Keratinocyte (primary cell): Measurements from ENCODE around the gene PPP1R12C. TPM values are rescaled to one million over a fixed set of nuclear protein-coding genes. Genes with fewer than 3 reads are reported as not detected.

ENCODE experiments used
- DNase-seq: peaks from one replicate; pipeline ENCODE4 v3.0.0-alpha.2; 2011; ENCODE audit warnings: low read depth, missing footprints, low spot score
- FAIRE-seq: peaks from 2 replicates; lab custom pipeline; 2011; peaks lifted over from hg19 to GRCh38; lab: Jason Lieb, UNC
- H2AFZ ChIP-seq: 2 replicates; pipeline ENCODE4 v1.6.0; 2012; ENCODE audit warnings: low read length, control low read depth, inconsistent platforms; ENCODE audit not compliant: control insufficient read depth
- H3K27ac ChIP-seq: 2 replicates; pipeline ENCODE4 v1.5.1; 2011; ENCODE audit warnings: low read length; ENCODE audit not compliant: control insufficient read depth, insufficient read depth
- H3K27me3 ChIP-seq: 3 replicates; pipeline ENCODE4 v1.6.0; 2011; ENCODE audit warnings: low read length; ENCODE audit not compliant: control insufficient read depth, insufficient read depth; ENCODE audit errors: extremely low read depth
- H3K36me3 ChIP-seq, 2 experiments: 2 replicates in 1 of 2; 3 replicates in 1 of 2; pipeline ENCODE4 v1.5.1; 2011; ENCODE audit warnings: low read length in 2 of 2, mild to moderate bottlenecking in 1 of 2; ENCODE audit not compliant: control insufficient read depth in 2 of 2, insufficient read depth in 2 of 2; ENCODE audit errors: extremely low read depth in 1 of 2
- H3K4me1 ChIP-seq: 3 replicates; pipeline ENCODE4 v1.5.1; 2011; ENCODE audit warnings: low read length; ENCODE audit not compliant: control insufficient read depth, insufficient read depth; ENCODE audit errors: extremely low read depth
- H3K4me2 ChIP-seq: 3 replicates; pipeline ENCODE4 v1.6.0; 2011; ENCODE audit warnings: low read depth, low read length; ENCODE audit not compliant: control insufficient read depth, insufficient read depth; ENCODE audit errors: extremely low read depth
- H3K4me3 ChIP-seq, 3 experiments: fragments of 200-600 bp in 1 of 3; sonication (generic) in 1 of 3; 2 replicates in 2 of 3; 3 replicates in 1 of 3; pipeline ENCODE4 v1.5.1; 2011 to 2016; ENCODE audit warnings: low read length in 3 of 3, mild to moderate bottlenecking in 3 of 3, control low read depth in 2 of 3, inconsistent platforms in 1 of 3, low read depth in 1 of 3, mixed read lengths in 1 of 3, mixed run types in 1 of 3, moderate library complexity in 1 of 3; ENCODE audit not compliant: control insufficient read depth in 2 of 3, insufficient read depth in 2 of 3; ENCODE audit errors: extremely low read depth in 1 of 3
- H3K79me2 ChIP-seq: 2 replicates; pipeline ENCODE4 v1.6.0; 2012; ENCODE audit warnings: low read length; ENCODE audit not compliant: control insufficient read depth, insufficient read depth
- H3K9ac ChIP-seq: 3 replicates; pipeline ENCODE4 v1.6.0; 2011; ENCODE audit warnings: low read length; ENCODE audit not compliant: control insufficient read depth, insufficient read depth; ENCODE audit errors: extremely low read depth
- H3K9me1 ChIP-seq: 3 replicates; pipeline ENCODE4 v1.6.0; 2011; ENCODE audit warnings: low read length; ENCODE audit not compliant: control insufficient read depth, insufficient read depth; ENCODE audit errors: extremely low read depth
- H3K9me3 ChIP-seq: 2 replicates; pipeline ENCODE4 v1.5.1; 2012; ENCODE audit warnings: low read depth, low read length; ENCODE audit not compliant: control insufficient read depth
- H4K20me1 ChIP-seq: 3 replicates; pipeline ENCODE4 v1.6.0; 2011; ENCODE audit warnings: low read length; ENCODE audit not compliant: control insufficient read depth, insufficient read depth; ENCODE audit errors: extremely low read depth
- EZH2 ChIP-seq: IDR thresholded peaks from one replicate; pipeline ENCODE4 v1.6.1; 2012; ENCODE audit warnings: inconsistent platforms, mild to moderate bottlenecking, low read length, moderate library complexity
- dilution Hi-C: fragments of 300-500 bp; cut with MboI; formaldehyde crosslinking; loops from one replicate; pipeline ENCODE4 v1.7.0; 2020; ENCODE audit warnings: low sequenced_read_pairs; ENCODE audit not compliant: extremely low pct_ligation_motif_present
- polyA plus RNA-seq, 5 experiments: library from polyadenylated mRNA; depleted of rRNA in 3 of 5; stranded (reverse) in 3 of 5; stranded (forward) in 1 of 5; unstranded in 1 of 5; fragments of >200 nt; gene quantifications; 1 replicate in 1 of 5; 2 replicates in 3 of 5; 3 replicates in 1 of 5; pipeline versions ENCODE4 v1.2.1 to v1.2.3, GENCODE V29; 2011 to 2012; ENCODE audit warnings: missing spikeins in 2 of 5, low read depth in 1 of 5, low replicate concordance in 1 of 5
- TF ChIP-seq, protein P1 (sequence below), 3 experiments: IDR thresholded peaks in 1 of 3; conservative IDR thresholded peaks in 1 of 3; optimal IDR thresholded peaks in 1 of 3; 2 replicates in 2 of 3; 3 replicates in 1 of 3; pipeline versions ENCODE3 to v1.5.1; 2011; ENCODE audit warnings: low read length in 3 of 3, mild to moderate bottlenecking in 3 of 3, moderate library complexity in 2 of 3, control low read depth in 1 of 3, inconsistent platforms in 1 of 3; ENCODE audit not compliant: insufficient read depth in 2 of 3; ENCODE audit errors: extremely low read depth in 1 of 3

The PPP1R12C gene
- polyA plus RNA-seq, 1 donor (not counting 4 experiments of a cell fraction or from before 2014, with no cell fraction given) = 24.7 TPM

DNA sequence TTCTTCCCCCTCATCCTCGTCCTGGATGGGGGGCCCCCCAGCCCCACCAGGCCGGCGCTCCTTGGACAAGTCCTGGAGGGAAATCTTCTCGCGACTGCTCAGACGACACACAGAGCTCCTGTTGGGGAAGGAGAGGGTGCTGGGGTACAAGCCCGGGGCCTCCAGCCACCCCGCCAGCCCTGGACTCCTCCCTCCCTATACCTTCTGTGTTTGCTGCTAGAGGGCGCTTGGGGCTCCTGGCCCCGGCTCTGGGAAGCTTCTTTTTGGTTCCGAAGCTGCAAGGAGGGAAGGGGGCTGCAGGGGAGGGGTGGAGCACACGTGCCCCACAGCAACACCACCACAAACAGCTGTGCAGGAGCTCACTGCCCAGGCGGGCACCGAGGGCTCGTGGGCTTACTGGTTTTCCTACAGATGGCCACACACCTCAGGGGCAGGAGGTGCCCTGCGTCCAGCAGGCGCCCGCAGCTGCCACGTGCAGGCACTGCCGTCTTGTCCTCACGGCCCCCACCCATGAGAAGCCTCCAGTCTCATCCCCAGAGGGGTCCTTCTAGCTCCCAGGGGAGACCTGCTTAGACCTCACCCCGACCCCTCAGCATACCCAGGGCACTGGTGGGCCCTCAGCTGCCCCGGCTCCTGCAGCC lies 21.3 kb downstream of the PPP1R12C start:
- H3K27me3 ChIP-seq = no peaks in the 10 kb centered on the region
- H3K9me1 ChIP-seq = no peaks in the 10 kb centered on the region
- H3K4me3 ChIP-seq = no peak overlapping the region
- no peak overlapping the region for H3K9ac ChIP-seq
- TF ChIP-seq, protein P1, sequence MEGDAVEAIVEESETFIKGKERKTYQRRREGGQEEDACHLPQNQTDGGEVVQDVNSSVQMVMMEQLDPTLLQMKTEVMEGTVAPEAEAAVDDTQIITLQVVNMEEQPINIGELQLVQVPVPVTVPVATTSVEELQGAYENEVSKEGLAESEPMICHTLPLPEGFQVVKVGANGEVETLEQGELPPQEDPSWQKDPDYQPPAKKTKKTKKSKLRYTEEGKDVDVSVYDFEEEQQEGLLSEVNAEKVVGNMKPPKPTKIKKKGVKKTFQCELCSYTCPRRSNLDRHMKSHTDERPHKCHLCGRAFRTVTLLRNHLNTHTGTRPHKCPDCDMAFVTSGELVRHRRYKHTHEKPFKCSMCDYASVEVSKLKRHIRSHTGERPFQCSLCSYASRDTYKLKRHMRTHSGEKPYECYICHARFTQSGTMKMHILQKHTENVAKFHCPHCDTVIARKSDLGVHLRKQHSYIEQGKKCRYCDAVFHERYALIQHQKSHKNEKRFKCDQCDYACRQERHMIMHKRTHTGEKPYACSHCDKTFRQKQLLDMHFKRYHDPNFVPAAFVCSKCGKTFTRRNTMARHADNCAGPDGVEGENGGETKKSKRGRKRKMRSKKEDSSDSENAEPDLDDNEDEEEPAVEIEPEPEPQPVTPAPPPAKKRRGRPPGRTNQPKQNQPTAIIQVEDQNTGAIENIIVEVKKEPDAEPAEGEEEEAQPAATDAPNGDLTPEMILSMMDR (optimal IDR thresholded peaks at IDR 0.05 in 1 of 3, IDR thresholded peaks at IDR 0.05 in 1 of 3, conservative IDR thresholded peaks at IDR 0.05 in 1 of 3; ENCODE audit: extremely low read depth in 1 of 3, insufficient read depth in 2 of 3, low read length in 3 of 3) = no peak
- no peak for TF ChIP-seq EZH2
- no peaks in the 10 kb centered on the region for H3K4me1 ChIP-seq
- no peaks in the 10 kb centered on the region for H3K79me2 ChIP-seq
- no peak overlapping the region for H3K4me2 ChIP-seq
- no peak overlapping the region for H3K27ac ChIP-seq
- dilution Hi-C loops = no loop called here
- no peaks in the 10 kb centered on the region for H3K9me3 ChIP-seq
- H3K36me3 ChIP-seq = peaks cover 2 to 27% of the 10 kb centered on the region in 2 experiments
- no peak for FAIRE-seq
- DNase-seq = no peak
- H4K20me1 ChIP-seq = peaks cover 7% of the 10 kb centered on the region
- no peak overlapping the region for H2AFZ ChIP-seq

DNA sequence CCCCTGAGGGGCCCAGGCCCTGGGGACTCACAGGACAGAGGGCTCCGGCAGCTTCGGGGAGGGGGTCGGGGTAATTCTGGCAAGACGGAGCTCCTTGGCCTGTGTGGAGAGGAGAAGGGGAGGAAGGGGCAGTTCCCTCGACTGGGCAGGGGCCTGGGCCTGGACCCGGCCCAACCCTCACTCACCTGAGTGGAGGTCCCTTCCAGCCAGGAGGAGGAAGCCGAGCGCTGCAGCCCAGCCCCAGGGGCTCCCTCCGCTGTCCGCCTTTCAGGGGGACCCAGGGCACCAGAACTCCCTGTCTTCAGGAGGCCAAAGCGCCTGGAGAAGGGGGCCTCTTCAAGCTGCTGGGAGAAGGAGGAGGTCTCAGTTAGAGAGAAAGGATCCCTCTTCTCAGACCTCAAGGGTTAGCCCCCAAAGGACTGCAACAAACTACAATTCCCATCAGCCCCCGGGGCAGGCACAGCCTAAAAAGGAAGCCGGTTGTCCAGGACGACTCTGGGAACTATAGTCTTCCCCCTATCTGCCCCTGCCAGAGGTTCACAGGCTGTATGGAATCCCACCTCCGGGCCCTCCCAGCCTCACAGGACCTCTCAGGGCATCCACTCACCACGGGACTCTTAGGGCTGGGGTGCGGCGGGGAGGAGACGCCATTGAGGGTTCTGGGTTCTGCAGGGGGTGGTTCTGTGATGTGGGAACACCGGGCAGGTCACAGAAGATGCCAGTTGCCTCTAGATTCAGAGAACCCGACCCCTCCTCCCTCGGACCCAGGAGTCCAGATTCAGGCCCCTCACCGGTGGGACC lies 22.0 kb downstream of the PPP1R12C start:
- Histone ChIP-seq H3K9ac (no peak overlapping the region), H3K79me2 (no peaks in the 10 kb centered on the region), H3K9me1 (no peaks in the 10 kb centered on the region), H3K27me3 (no peaks in the 10 kb centered on the region), H2AFZ (no peak overlapping the region), H4K20me1 (peaks cover 7% of the 10 kb centered on the region), H3K4me2 (no peak overlapping the region), H3K4me3 (no peak overlapping the region), H3K36me3 (peaks cover 5 to 32% of the 10 kb centered on the region in 2 experiments), H3K4me1 (no peaks in the 10 kb centered on the region), H3K9me3 (no peaks in the 10 kb centered on the region), H3K27ac (no peak overlapping the region)
- no peak for TF ChIP-seq EZH2
- TF ChIP-seq, protein P1 (optimal IDR thresholded peaks at IDR 0.05 in 1 of 3, IDR thresholded peaks at IDR 0.05 in 1 of 3, conservative IDR thresholded peaks at IDR 0.05 in 1 of 3; ENCODE audit: extremely low read depth in 1 of 3, insufficient read depth in 2 of 3, low read length in 3 of 3) = no peak
- FAIRE-seq = no peak
- DNase-seq = no peak
- dilution Hi-C loops = no loop called here
